Subcutaneous abdominal adipose tissue (tissue), 5 donors: ENCODE results near the gene GAS1.

ENCODE experiments used
- H3K27ac ChIP-seq: one replicate; pipeline ENCODE4 v1.7.0; 2013; ENCODE audit warnings: low read depth, mild to moderate bottlenecking, inconsistent platforms, low read length, moderate library complexity
- H3K27me3 ChIP-seq, 5 donors: one replicate each; pipeline ENCODE4 v1.7.0; 2013; ENCODE audit warnings: low read length in 5 of 5, inconsistent platforms in 1 of 5; ENCODE audit not compliant: control insufficient read depth in 5 of 5, insufficient read depth in 4 of 5
- H3K36me3 ChIP-seq, 5 donors: one replicate each; pipeline ENCODE4 v1.7.0; 2013; ENCODE audit warnings: low read length in 5 of 5; ENCODE audit not compliant: control insufficient read depth in 5 of 5, insufficient read depth in 5 of 5
- H3K4me1 ChIP-seq, 5 donors: one replicate each; pipeline ENCODE4 v1.7.0; 2013; ENCODE audit warnings: low read length in 5 of 5, mild to moderate bottlenecking in 3 of 5, moderate library complexity in 1 of 5; ENCODE audit not compliant: control insufficient read depth in 5 of 5, insufficient read depth in 5 of 5
- H3K4me3 ChIP-seq, 5 donors: one replicate each; pipeline ENCODE4 v1.7.0; 2013; ENCODE audit warnings: low read length in 5 of 5, low read depth in 1 of 5
- H3K9ac ChIP-seq, 5 donors: one replicate each; pipeline ENCODE4 v1.7.0; 2013; ENCODE audit warnings: low read length in 5 of 5, mild to moderate bottlenecking in 4 of 5, moderate library complexity in 3 of 5
- H3K9me3 ChIP-seq, 5 donors: one replicate each; pipeline ENCODE4 v1.7.0; 2013; ENCODE audit warnings: low read length in 5 of 5; ENCODE audit not compliant: control insufficient read depth in 5 of 5
- donor health status: healthy.
- donor health status: healthy.
- donor health status: healthy.
- donor health status: healthy.
- donor health status: healthy.

GAS1 gene

DNA sequence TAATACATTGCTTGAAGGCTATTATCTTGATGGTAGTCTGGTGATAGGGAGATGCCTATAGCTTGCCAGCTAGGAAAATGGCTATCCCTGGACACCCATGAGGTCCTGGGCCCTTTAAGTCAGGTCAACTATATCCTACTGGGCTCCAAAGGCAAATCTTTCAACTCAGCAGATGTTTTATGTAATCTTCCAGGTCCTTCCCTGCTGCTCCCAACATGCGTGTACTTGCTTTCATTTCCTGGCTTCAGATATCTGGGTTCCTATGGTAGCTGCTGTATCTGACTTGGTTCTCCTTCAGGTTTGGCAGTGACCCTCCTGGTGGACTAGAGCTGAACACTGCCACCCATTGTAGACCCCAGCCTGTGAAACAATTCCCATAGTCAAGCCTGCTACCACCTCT lies 32.4 kb upstream of the GAS1 start:
- peaks cover 0 to 10% (median 3%) of the 10 kb centered on the region in 5 donors for H3K4me1 ChIP-seq
- H3K27me3 ChIP-seq = peaks cover 0 to 3% (median 0%) of the 10 kb centered on the region in 5 donors
- no peaks in the 10 kb centered on the region for H3K9me3 ChIP-seq
- H3K9ac ChIP-seq = no peak overlapping the region
- no peak overlapping the region for H3K4me3 ChIP-seq
- H3K27ac ChIP-seq = no peak overlapping the region
- H3K36me3 ChIP-seq = no peaks in the 10 kb centered on the region

DNA sequence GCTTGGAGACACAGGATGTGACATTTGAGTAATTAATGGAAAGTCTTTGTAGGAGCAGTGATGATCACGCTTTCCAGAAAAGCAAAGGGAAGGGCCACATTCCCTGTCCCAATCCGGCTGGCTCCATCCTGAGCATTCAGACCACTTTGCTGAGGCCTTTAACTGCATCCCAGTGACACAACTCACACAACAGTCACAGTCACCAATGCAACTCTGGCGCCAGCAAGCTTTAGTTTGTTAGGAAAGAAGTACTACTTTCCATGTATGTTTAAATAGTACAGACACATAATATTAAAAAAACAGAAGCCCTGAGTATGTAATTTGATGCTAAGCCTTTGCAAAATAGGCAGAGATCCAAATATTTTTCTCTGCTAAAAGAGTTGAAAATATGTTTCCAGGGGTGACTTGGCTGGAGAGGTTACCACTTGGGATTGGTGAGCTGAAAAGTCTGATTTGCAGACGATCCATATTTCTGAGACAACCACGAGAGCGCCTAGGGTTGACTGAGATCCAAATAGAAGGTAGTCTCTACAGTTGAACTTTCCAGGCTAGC lies 31.7 kb upstream of the GAS1 start:
- peaks cover 0 to 3% (median 0%) of the 10 kb centered on the region in 5 donors for H3K27me3 ChIP-seq
- peaks cover 0 to 9% (median 2%) of the 10 kb centered on the region in 5 donors for H3K4me1 ChIP-seq
- no peak overlapping the region for H3K9ac ChIP-seq
- no peaks in the 10 kb centered on the region for H3K9me3 ChIP-seq
- no peak overlapping the region for H3K27ac ChIP-seq
- no peaks in the 10 kb centered on the region for H3K36me3 ChIP-seq
- no peak overlapping the region for H3K4me3 ChIP-seq

DNA sequence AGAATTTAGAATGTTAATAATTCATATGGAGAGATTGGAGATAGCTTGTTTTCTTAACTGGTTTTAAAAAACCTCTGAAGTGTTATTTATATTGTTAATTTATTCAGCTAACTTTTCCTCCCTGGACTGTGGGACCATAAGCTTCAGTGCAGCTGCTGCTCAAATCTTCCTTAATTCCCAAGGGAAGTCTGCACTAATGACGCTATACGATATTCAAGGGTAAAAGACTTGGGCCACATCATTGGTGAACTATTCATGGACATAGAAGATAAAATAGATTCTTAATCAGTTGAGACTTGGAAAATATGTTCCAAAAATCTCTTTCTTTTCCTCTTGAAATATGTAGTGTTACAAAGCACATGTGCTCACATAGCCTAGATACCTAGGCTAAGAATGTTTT lies 31.1 kb upstream of the GAS1 start:
- Histone ChIP-seq H3K27me3 (peaks cover 0 to 3% (median 0%) of the 10 kb centered on the region in 5 donors), H3K4me1 (peaks cover 0 to 6% (median 0%) of the 10 kb centered on the region in 5 donors), H3K27ac (no peak overlapping the region), H3K4me3 (no peak overlapping the region), H3K9me3 (no peaks in the 10 kb centered on the region), H3K9ac (no peak overlapping the region), H3K36me3 (no peaks in the 10 kb centered on the region)

DNA sequence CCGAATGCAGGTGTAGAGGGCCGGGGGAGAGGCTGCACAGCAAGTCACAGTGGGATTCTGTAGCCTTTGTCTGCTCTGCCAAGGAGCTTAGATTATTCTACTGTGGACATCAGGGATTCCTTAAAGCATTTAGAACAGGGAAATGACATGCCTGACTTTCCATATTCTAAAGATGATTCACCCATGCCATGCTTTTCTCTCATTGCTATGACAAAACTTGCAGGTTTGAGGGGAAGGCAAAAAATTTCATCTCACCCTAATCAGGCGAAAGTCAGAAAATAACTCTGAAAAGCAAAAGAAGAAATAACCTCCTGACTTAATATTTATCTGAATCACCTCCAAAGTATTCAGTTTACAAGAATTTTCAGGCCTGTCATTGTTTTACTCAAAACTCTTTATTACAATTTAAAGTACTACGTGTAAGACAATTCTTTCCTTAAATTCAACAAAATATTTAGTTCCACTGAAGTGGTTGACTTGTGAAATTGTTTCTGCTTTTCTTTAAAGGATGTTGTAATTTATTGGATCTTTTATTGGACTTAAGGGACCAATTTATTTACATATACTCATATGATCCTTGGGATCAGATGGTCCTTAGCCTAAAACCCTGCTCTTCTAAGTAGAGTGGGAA lies 30.0 kb upstream of the GAS1 start:
- Histone ChIP-seq H3K27ac (no peak overlapping the region), H3K4me3 (no peak overlapping the region)

DNA sequence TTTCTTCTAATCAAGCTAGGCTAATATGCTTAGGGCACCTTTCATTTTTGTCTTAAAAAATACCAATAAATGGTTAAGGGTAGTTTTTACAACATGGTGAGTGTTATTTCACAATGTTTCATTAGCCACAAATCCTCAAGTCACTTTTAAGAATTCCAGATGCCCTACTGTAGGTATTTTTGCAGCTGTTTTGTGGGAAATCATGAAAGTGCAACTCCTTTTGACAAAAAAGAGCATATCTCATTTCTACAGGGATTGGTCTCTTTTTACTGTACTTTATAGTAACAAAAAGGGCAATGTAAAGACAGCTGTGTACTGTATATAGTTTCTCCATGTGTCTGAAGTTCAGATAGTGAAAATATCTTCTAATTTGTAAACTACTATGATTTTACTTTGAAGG lies 28.3 kb upstream of the GAS1 start:
- peaks cover 0 to 3% (median 0%) of the 10 kb centered on the region in 5 donors for H3K27me3 ChIP-seq
- no peaks in the 10 kb centered on the region for H3K9me3 ChIP-seq
- H3K4me1 ChIP-seq = peaks cover 0 to 6% (median 0%) of the 10 kb centered on the region in 5 donors
- H3K27ac ChIP-seq = no peak overlapping the region
- no peak overlapping the region for H3K9ac ChIP-seq
- H3K4me3 ChIP-seq = no peak overlapping the region
- no peaks in the 10 kb centered on the region for H3K36me3 ChIP-seq

More for the DNA sequence above, 30.0 kb upstream of the GAS1 start:
- H3K27me3 ChIP-seq = peaks cover 0 to 3% (median 0%) of the 10 kb centered on the region in 5 donors
- H3K9ac ChIP-seq = no peak overlapping the region
- H3K36me3 ChIP-seq = no peaks in the 10 kb centered on the region
- H3K9me3 ChIP-seq = no peaks in the 10 kb centered on the region
- H3K4me1 ChIP-seq = peaks cover 0 to 6% (median 0%) of the 10 kb centered on the region in 5 donors

DNA sequence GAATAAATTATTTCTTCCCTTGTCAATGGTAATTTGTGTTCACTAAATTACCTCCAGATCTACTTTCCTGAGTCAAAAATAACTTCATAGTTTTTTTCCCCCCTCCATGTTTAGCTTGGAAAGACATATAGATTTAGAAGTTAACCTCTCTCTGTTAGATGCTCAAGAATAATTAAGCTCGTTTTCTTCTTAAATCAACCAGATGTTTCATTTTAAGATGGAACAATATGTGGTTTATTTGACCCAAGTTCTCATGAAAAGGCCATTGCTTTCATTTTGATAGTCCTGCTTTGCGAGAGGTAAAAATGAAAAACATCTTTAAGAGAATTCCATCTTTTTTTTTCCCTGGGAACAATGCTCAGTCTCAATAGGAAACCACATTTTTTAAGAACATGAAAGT lies 27.7 kb upstream of the GAS1 start:
- Histone ChIP-seq H3K27ac (no peak overlapping the region), H3K9ac (no peak overlapping the region), H3K4me1 (peaks cover 0 to 6% (median 0%) of the 10 kb centered on the region in 5 donors), H3K36me3 (no peaks in the 10 kb centered on the region), H3K27me3 (peaks cover 0 to 3% (median 0%) of the 10 kb centered on the region in 5 donors), H3K4me3 (no peak overlapping the region), H3K9me3 (no peaks in the 10 kb centered on the region)

DNA sequence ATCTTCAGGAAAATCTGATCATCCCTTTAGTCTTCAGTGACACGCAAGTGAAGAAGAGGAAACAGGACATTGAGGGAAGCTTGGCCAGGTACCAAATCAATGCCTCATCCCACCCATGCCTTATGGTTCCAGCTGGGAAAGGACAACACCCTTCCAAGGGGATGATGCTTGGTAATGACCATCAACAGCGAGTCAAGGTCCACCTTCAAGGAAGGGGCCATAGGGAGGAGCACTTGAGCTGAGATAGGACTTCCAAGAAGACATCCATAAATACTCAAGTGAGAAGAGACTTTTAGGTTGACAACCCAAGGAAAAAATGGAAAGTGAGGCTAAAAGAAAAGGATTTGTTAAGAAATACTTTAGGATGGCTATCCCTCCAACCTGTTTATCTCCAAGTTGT lies 27.1 kb upstream of the GAS1 start:
- Histone ChIP-seq H3K27me3 (peaks cover 0 to 3% (median 0%) of the 10 kb centered on the region in 5 donors), H3K27ac (no peak overlapping the region), H3K36me3 (no peaks in the 10 kb centered on the region), H3K4me1 (peaks cover 0 to 6% (median 0%) of the 10 kb centered on the region in 5 donors), H3K9ac (no peak overlapping the region), H3K9me3 (no peaks in the 10 kb centered on the region), H3K4me3 (no peak overlapping the region)

DNA sequence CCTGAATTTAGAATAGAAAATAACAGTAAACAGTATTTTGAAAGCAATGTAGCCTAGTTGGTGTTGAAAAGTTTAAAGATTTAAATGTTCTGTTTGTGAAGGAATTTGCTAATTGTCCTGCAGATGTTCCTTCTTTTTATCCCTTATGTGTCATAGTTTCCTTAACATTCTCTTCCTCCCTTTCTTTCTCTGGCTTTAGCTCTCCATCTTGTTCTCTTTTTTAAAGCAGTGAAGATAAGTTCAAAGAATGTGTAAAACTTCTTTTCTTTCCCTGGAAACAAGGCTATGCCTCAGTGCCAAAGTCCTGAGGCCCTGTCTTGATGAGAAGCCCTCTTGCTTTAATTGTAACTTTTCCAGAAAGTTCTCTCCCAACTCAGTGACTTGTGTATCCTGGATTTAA lies 24.4 kb upstream of the GAS1 start:
- H3K9ac ChIP-seq = no peak overlapping the region
- no peaks in the 10 kb centered on the region for H3K36me3 ChIP-seq
- no peak overlapping the region for H3K27ac ChIP-seq
- H3K4me3 ChIP-seq = no peak overlapping the region
- H3K4me1 ChIP-seq = no peaks in the 10 kb centered on the region
- H3K9me3 ChIP-seq = no peaks in the 10 kb centered on the region
- H3K27me3 ChIP-seq = peaks cover 0 to under 1% (median 0%) of the 10 kb centered on the region in 5 donors

DNA sequence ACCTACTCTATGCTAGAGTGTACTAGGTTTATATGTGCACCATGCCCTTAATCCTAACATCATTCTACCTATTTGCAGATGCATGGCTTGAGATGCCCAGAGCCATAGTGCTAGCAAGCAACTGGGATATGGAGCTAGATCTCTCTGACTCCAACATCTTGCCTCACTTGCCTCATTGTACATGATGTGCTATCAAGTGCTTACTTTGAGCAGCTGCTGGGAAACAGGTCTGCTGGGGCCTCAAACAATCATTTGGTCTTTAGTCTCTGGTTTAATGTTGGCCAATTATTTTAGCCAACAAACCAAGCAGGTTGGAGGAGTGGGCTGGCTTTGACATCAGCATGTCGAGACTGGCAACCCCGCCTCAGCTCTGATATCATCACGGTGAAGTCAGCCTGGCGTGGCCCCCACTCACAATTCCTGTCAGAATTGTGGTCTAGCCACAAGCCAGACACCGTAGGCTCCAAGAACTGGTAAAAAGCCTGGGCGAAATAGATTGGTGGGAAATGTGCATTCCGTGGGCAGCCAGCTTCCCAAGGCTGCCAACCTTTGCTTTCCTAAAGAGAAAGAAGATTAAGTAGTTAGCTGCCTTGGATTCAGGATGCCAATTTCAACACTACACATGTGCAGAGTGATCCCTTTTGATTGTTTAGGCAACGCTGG lies 21.1 kb upstream of the GAS1 start:
- Histone ChIP-seq H3K9me3 (no peaks in the 10 kb centered on the region), H3K4me3 (no peak overlapping the region), H3K36me3 (no peaks in the 10 kb centered on the region), H3K27me3 (no peaks in the 10 kb centered on the region), H3K9ac (no peak overlapping the region), H3K27ac (no peak overlapping the region), H3K4me1 (peaks cover 0 to 6% (median 0%) of the 10 kb centered on the region in 5 donors)

DNA sequence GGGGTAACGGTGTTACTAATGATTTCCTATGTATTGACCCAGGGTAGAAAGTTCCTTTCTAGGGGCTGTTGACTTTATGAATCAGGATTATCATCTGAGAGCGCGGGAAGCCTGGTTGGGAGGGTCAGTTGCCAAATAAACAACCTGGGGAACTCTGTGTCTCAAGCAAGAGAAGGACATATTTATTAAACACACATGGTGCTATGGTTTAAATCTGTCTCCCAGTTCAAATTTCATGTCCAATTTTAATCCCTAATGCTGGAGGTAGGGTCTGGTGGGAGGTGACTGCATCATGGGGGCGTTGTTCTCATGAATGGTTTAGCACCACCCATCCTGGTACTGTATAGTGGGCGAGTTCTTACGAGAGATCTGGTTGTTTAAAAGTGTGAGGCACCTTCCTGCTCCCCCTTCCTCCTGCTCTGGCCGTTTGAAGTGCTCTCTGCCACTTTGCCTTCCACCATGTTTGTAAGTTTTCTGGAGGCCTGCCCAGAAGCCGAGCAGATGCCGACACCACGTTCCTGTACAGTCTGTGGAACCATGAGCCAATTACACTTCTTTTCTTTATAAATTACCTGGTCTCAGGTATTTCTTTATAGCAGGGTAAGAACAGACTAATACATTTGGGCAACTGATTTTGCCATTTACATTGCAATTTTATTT lies 19.7 kb upstream of the GAS1 start:
- Histone ChIP-seq H3K9ac (no peak overlapping the region), H3K4me3 (no peak overlapping the region), H3K4me1 (peaks cover 0 to 6% (median 3%) of the 10 kb centered on the region in 5 donors), H3K36me3 (no peaks in the 10 kb centered on the region), H3K27ac (no peak overlapping the region), H3K27me3 (no peaks in the 10 kb centered on the region), H3K9me3 (no peaks in the 10 kb centered on the region)
